HL-60/S4 treated with retinoic acid at 250 ng/mL for 4 days and 3 days (cell line): Measurements from ENCODE around the gene INPP5E.

Source experiments
- in situ Hi-C: fragments of 300-500 bp; cut with MboI; formaldehyde crosslinking; loops from 2 replicates; pipeline ENCODE4 v1.7.0; 2022; ENCODE audit warnings: low sequenced_read_pairs

The INPP5E gene

DNA sequence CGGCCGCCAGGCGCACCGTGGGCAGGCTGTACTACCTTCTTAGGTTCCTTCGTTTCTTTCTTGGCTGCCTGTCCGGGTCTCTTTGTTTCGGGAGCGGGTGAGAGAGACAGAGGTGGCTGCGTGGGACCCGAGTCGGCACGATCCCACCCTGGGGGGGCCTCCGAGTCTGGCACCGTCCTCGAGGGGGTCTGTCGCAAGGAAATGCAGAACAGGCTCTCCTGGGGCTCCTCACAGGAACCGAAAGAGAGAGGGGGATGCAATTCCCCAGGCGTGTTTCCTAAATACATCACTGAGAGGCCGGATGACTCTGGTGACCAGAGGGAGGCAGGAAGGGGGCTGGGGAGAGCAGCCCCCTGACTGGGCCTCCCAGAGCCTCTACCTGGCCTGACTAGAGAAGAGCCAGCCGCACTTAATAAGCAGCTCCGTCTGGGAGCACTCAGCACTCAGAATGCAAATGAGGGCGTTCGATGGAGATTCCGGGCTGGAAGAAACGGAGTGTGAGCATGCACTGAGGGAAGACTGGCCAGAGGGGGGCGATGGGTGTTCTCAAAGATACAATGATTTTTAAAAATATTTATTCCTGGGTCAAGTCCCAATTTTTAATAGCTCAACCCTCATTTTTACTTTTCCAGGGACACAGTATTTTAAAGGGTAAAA lies 11.7 kb upstream of the INPP5E start:
- in situ Hi-C loops: no loop called here

DNA sequence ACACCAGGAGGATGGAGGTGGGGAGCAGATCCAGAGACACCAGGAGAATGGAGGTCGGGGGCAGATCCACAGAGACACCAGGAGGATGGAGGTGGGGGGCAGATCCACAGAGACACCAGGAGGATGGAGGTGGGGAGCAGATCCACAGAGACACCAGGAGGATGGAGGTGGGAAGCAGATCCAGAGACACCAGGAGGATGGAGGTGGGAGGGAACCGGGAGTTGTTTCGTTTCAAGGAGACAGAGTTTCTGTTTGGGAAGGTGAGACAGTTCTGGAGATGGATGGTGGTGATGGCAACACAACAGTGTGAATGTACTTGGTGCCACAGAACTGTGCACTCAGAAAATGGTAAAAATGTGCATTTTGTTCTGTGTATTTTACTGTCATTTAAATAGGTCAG lies 9.0 kb upstream of the INPP5E start:
- in situ Hi-C loops: no loop called here

DNA sequence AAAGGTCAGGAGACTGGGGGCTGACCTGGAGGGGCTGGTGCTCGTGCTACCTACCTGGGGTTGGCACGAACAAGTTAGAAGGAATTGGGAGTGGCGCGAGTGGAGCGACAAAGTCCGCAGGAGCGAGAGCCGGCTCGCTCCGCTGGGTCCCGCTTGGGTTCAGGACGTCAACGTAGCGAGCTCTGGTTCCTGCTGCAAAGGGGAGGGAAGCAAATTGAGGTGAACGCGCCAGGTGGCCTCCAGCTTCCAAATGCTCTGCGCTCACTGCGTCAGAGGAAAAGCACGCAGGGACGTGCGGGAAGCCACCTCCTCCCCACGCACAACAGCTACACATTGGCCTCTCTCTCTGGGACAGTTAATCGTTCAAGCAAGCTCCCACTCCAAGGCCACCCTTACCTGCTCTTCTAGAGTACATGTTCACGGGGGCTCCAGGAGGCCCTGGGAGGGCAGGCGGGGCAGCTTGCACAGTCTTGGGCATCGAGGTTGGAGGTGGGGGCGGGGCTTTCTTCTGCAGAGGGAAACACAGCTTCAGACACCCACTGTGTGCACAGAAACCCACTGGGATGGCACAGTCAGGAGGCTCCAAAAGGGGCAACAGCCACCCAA lies 7.6 kb upstream of the INPP5E start:
- in situ Hi-C loops: no loop called here

DNA sequence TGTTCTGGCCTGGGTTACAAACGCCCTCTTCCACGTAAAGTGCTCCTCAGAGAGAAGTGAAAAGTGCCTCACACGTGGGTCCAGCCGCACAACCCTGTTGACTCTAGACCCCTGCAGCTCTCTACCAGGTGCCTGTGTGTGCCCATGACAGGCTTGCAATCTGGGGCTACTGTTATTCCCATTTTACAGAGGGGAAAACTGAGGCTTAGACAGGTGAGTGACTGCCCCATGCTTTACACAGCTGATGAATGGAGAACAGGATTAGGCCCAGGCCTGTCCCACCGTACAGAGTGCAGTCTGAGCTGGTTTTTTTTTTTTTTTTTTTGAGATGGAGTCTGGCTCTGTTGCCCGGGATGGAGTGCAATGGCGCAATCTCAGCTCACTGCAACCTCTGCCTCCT lies 6.2 kb upstream of the INPP5E start:
- in situ Hi-C loops: no loop called here

- in situ Hi-C loops: no loop called here
Observed at GRCh38 chr9:136444102-136444501, 4.5 kb upstream of the INPP5E start.

DNA sequence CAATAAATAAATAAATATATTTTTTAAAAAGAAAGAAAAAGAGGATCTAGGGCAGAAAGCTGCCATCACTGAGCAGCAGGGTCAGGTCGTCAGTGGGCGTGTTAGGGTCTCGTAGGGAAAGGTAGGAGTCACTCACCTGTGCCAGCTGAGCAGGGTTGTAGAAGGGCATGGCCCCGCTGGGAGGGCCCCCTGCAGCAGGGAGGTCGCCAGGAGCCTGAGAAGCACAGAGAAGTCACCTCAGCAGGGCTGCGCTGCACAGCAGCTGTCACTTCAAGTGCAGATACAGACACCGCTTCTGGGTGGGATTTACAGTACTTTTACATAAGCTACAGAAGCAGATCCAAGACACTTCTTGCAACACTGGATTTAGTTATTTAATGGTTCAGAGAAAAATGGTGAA lies 4.0 kb upstream of the INPP5E start:
- in situ Hi-C loops: no loop called here

- in situ Hi-C loops: no loop called here
Observed at GRCh38 chr9:136443087-136443486, 3.4 kb upstream of the INPP5E start.

- in situ Hi-C loops: no loop called here
Observed at GRCh38 chr9:136442265-136442664, 2.6 kb upstream of the INPP5E start.

DNA sequence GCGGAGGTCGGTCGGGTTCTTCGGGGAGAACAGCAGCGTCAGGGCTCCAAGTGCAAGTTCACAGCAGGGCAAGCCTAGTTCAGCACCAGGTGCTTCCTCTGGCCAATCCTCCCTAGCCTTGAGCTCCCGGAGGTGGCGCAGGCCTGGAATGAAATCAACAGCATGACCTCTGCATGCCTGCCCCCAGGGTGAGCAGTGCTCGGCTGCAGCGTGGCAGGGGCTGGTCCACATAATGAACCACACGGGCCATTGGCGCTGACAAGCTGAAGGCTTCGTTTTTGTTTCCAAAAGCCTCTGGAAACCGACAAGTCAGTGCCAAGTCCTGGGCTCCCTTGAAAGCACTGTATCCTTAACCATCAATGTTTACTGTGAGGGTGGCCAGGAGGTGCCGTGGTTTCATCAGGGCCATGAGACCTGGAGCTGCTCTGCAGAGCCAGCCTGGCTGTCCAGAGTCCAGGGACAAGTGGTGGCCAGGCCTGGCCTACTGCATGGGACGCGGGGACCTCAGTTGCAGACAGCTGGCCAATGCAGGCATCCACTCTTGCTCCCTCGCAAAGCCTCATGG lies 2.1 kb upstream of the INPP5E start:
- in situ Hi-C loops: no loop called here

DNA sequence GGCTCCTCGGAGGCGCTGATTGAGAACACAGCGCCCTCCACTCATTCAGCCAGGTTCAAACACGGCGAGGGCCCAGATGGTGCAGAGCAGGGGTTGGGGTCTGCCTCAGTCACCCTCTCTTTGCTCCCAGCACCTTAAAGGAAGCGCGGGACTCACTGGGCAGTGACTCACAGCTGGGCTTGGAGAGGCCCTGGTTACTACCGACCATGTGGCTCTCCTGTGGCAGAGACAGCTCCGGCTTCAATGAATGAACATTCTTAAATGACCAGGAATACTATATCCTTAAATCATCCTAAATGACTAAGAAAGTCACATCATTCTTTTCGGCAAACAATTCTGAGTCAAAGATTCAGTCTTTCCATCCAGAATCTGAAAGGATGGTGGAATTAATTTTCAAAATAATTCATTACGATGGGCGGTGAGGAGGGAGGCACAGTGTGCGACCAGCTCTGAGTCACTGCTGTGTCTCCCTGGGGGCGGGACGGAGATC lies 1.6 kb upstream of the INPP5E start:
- in situ Hi-C loops: no loop called here

DNA sequence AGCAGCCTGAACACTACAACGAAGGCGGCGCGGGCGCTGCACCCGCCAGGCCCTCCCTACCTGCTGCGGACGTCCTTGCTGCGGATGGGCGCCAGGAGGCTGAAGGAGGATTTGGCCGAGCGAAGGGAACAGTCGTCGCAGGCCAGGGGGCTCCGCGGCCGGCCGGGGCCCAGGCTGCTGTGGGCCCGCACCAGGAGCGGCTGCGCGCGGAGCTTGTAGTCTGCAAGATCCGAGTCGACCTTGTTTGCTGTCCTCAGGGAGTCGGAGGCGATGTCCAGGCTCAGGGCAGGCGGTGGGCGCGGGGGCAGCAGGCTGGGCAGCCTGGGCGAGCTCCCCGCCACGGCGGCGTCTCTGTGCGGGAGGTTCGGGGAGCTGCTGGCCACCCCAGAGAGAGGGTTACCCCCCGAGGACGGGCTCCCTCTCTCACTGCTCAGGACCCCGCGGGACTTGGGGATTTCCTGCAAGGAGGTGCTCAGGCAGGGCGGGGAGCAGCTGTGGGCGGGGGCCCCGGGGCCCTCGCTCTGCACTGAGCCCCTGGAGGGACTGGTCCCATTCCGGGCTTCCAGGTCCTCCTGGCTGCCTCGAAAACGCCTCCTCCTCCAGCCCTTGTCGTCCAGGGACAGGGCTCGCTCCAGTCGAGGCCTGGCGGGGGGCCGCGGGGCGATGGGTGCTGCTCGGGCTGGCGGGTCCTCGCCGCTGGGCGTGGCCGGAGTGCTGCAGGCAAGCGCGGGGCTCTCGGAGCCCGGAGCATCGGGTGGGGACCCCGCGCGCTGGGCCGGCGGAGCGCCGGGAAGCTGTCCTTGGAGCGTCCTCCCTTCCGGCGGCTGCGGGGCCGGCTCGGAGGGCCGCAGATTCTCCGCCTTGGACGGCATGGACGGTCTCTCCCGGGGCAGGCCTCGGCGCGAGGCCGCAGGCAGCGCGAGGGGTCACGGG lies 831 bp downstream of the INPP5E start:
- in situ Hi-C loops: no loop called here

DNA sequence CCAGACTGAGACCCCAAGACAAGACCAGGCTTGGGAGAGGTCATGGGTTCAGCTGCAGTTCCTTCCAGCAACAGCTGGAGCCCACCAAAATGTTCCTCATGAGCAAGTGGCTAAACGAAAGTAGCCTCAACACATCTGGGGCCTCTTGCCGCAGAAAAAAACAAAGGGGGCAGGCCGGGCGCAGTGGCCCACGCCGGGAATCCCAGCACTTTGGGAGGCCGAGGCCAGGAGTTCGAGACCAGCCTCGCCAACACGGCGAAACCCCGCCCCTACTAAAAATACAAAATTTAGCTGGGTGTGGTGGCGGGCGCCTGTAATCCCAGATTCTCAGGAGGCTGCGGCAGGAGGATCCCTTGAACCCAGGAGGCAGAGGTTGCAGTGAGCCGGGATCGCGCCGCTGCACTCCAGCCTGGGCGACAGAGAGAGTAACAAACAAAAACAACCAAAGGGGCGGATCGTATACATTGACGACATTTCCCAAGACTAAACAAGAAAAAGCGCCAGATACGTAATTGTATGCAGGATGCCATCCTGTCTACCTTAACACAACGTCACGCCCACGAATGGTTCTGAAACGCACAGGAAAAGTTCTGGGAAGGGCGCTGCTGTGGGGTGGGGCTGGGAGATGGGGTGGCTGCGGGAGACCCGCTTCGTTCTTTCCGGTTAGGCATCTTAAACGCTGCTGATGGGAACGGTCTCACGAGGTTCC lies 1.7 kb downstream of the INPP5E start:
- in situ Hi-C loops: no loop called here

DNA sequence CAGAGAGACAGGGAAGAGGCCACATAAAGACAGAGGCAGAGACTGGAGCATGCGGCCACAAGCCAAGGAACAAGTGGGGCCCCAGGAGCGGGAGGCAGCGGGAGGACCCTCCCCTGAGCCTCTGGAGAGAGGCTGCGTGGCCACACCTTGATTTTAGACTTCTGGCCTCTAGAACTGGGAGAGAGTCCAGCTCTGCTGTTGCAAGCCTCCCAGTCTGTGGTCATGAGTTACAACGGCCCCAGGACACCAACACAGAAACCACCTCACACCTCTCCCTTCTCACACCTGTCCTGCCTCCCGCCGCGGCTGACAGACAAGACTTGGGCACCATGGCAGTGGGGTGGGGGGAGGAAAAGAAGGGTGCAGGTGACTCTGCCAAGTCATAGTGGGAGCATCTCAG lies 2.2 kb downstream of the INPP5E start:
- in situ Hi-C loops: no loop called here

- in situ Hi-C loops: no loop called here
Observed at GRCh38 chr9:136436055-136436634, 3.5 kb downstream of the INPP5E start.

GRCh38 chr9:136434580-136435169 lies 5.0 kb downstream of the INPP5E start:
- in situ Hi-C loops: no loop called here

DNA sequence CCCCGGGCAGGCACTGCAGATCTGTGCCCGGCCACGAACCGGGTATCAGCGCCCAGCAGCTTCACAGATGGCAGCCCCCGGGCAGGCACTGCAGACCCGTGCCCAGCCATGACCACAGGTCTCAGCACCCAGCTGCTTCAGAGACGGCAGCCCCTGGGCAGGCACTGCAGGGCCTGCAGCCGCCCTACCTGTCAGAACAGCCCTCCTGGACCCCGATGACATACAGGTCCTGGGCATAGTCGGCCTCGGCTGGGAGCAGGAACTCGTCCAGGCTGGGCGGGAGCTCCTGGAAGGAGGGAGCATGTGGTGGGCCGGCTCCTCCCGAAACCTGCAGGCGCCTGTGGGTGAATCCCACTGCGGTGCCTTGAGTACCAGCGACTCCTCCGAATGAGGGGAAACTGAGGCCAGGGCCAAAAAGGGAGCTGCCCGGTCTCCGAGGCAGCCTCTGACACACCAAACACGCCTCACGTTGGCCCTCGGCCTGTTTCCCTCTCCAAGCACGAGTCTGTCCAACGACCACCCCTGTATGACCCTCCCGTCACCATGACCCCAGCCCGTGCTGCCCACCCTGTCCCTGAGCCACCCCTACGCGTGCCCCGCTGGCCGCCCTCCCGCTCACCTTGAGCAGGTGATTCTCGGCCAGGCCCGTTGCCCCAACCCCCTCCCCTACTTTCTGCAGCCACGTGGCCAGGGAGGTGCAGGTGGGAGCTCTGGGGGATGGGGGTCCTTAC lies 5.6 kb downstream of the INPP5E start:
- in situ Hi-C loops: no loop called here

DNA sequence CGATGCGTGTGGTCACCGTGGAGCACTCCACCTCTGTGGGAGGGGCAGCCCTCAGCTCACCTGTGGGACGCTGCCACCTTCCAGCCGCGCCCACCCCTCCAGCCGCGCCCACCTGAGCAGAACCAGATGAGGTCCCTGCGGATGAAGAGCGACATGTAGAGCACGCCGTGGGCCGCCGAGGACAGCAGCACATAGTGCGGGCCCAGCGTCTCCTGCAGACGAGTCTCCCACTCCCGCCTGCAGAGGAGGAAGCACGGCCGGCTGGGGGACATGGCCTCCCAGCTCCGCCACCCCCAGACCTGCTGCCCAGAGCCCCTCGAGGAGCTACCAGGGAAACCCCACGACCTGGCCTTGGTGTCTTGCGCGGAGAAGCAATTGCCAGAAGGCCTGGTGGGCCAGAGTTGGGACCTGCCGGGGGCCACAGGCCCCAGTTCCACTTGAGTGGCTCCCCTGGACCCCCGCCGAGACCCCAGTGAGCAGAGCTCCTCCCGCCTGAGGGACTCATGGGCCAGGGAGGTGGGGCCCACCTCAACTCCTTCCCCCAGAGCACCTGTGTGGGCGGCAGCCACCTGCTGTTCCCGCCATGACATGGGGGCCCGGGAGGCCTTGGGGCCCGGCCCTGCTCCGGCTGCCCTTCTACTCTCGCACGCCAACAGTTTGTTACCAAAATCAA lies 6.5 kb downstream of the INPP5E start:
- in situ Hi-C loops: no loop called here

- in situ Hi-C loops: no loop called here
Observed at GRCh38 chr9:136432591-136432990, 7.1 kb downstream of the INPP5E start.
